Effector CD8-positive, alpha-beta T cell (primary cell): ENCODE measurements around the gene GIN1.

Experiments used
- DNase-seq: peaks from one replicate; lab custom pipeline; 2025; lab: John Stamatoyannopoulos, UW

The GIN1 gene

GRCh38 chr5:103036601-103037000, 83.3 kb downstream of the GIN1 start:
- no peak for DNase-seq
